OCI-LY7 (cell line): ENCODE measurements around the gene BTBD9. TPM values are rescaled to one million over a fixed set of nuclear protein-coding genes. Genes with fewer than 3 reads are reported as not detected.

Experiments
- BruUV-seq: library from RNA; stranded (reverse); fragments of 400-500 nt; replicated peaks from 2 replicates; lab custom pipeline; 2021; lab: Mats Ljungman, UMichigan
- CTCF ChIA-PET: fragments of 300-600 bp; sonication (Branson Sonifier 250); formaldehyde crosslinking; loops from one replicate; lab custom pipeline; 2022; ENCODE audit warnings: antibody characterized with exemption; ENCODE audit not compliant: unreplicated experiment; lab: Charles Lee
- POLR2A ChIA-PET: fragments of 300-600 bp; sonication (Branson Sonifier 250); formaldehyde crosslinking; loops from one replicate; lab custom pipeline; 2022; ENCODE audit warnings: antibody characterized with exemption; lab: Charles Lee
- DNase-seq: peaks from one replicate; pipeline ENCODE4 v3.0.0-alpha.2; 2015; ENCODE audit warnings: low spot score
- H2AFZ ChIP-seq: fragments of 200-600 bp; sonication (generic), shearing (Covaris generic); 2 replicates; pipeline ENCODE4 v1.6.1; 2014; ENCODE audit warnings: mild to moderate bottlenecking, antibody characterized with exemption, low read length, moderate library complexity
- H3K27ac ChIP-seq: fragments of 200-600 bp; sonication (generic); 2 replicates; pipeline ENCODE4 v1.5.1; 2014; ENCODE audit warnings: mixed run types, low read depth, mild to moderate bottlenecking, moderate library complexity, low read length, inconsistent platforms; ENCODE audit not compliant: poor library complexity, severe bottlenecking
- H3K36me3 ChIP-seq: fragments of 200-600 bp; sonication (generic); 2 replicates; pipeline ENCODE4 v1.6.1; 2014; ENCODE audit warnings: mild to moderate bottlenecking, antibody characterized with exemption, low read length, moderate library complexity, mixed read lengths; ENCODE audit not compliant: insufficient read depth
- H3K4me1 ChIP-seq: fragments of 200-600 bp; sonication (generic); 2 replicates; pipeline ENCODE4 v1.5.1; 2014; ENCODE audit warnings: mild to moderate bottlenecking, low read length; ENCODE audit not compliant: insufficient read depth, poor library complexity, severe bottlenecking
- H3K4me2 ChIP-seq: fragments of 200-600 bp; sonication (generic); 2 replicates; pipeline ENCODE4 v1.6.1; 2014; ENCODE audit warnings: mild to moderate bottlenecking, low read length
- H3K4me3 ChIP-seq: fragments of 200-600 bp; sonication (generic); 2 replicates; pipeline ENCODE4 v1.5.1; 2014; ENCODE audit warnings: mild to moderate bottlenecking, low read depth, low read length; ENCODE audit not compliant: poor library complexity, severe bottlenecking
- H3K79me2 ChIP-seq: fragments of 200-600 bp; sonication (generic); 2 replicates; pipeline ENCODE4 v1.6.1; 2016; ENCODE audit warnings: low read depth, mild to moderate bottlenecking, low read length, moderate library complexity, mixed read lengths; ENCODE audit not compliant: insufficient read depth
- H3K9me2 ChIP-seq: fragments of 200-600 bp; sonication (generic); 2 replicates; pipeline ENCODE4 v1.6.1; 2016; ENCODE audit warnings: mild to moderate bottlenecking, low read length, mixed read lengths; ENCODE audit not compliant: insufficient read depth
- H3K9me3 ChIP-seq: fragments of 200-600 bp; sonication (generic); 2 replicates; pipeline ENCODE4 v1.6.1; 2014; ENCODE audit warnings: mild to moderate bottlenecking, mixed run types, low read length, mixed read lengths
- H4K20me1 ChIP-seq: fragments of 200-600 bp; sonication (generic); 2 replicates; pipeline ENCODE4 v1.6.1; 2014; ENCODE audit warnings: mild to moderate bottlenecking, antibody characterized with exemption, low read length, moderate library complexity, mixed read lengths; ENCODE audit not compliant: insufficient read depth
- EZH2phosphoT487 ChIP-seq: fragments of 200-600 bp; sonication (generic); IDR thresholded peaks from 2 replicates; pipeline ENCODE4 v1.6.1; 2018; ENCODE audit warnings: low read depth, borderline replicate concordance, mild to moderate bottlenecking, mixed run types, antibody characterized with exemption, low read length, moderate library complexity, mixed read lengths
- intact Hi-C: fragments of 100-400 bp; cut with micrococcal nuclease; formaldehyde crosslinking; loops from one replicate; pipeline ENCODE4 v1.10.0; 2022; ENCODE audit not compliant: unreplicated experiment
- small RNA-seq: library from RNA; depleted of rRNA; stranded (forward); fragments of <200 nt; gene quantifications from one replicate; pipeline ENCODE3, GENCODE V24; 2014
- total RNA-seq, 2 experiments: library from RNA; depleted of rRNA in 1 of 2; stranded (reverse); fragments of >200 nt in 1 of 2; shearing (Covaris generic) in 1 of 2; gene quantifications; 2 replicates each; pipeline ENCODE4 v1.2.3, GENCODE V29; 2014 to 2022
- TF ChIP-seq, protein P1 (sequence below): fragments of 200-600 bp; sonication (generic); conservative IDR thresholded peaks from 2 replicates; pipeline ENCODE4 v1.5.1; 2014; ENCODE audit warnings: mild to moderate bottlenecking, antibody characterized with exemption, low read length, moderate library complexity, mixed read lengths

BTBD9 gene
- total RNA-seq, 2 experiments from 2014 or later = 5.9 to 7.3 TPM

DNA sequence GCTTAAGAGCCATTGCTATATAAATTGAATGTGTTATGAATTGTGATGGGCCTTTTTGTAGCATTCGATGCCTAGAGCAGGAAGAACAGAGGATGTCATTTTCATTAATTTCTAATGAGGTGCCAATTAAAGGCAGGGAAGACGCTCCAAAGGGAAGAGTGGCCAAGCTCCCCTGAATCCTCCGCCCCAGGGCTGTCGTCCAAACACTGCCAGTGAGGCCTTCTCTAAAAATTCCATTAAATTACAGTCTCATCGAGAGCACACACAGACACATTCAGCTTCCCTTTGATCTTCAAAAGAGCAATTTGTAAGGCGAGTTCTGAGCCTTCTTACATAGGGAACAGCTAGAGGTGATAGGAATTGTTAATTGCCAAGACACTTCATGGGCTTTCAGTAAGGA lies 520.2 kb downstream of the BTBD9 start:
- no TSS peak for BruUV-seq
- H3K36me3 ChIP-seq = no peaks in the 10 kb centered on the region
- no peaks in the 10 kb centered on the region for H3K9me3 ChIP-seq
- DNase-seq = no peak
- no peaks in the 10 kb centered on the region for H3K4me1 ChIP-seq
- H3K79me2 ChIP-seq = no peaks in the 10 kb centered on the region
- no peak overlapping the region for H3K4me3 ChIP-seq
- H3K27ac ChIP-seq = no peak overlapping the region
- CTCF ChIA-PET = no interaction called here
- H3K9me2 ChIP-seq = no peaks in the 10 kb centered on the region
- POLR2A ChIA-PET = interaction anchor here (0.6 to 0.7 kb wide), 2 partner anchors 71 to 129 kb away, joined by 3 to 4 read pairs; no protein-coding TSS in a partner anchor
- no peak overlapping the region for H3K4me2 ChIP-seq
- TF ChIP-seq, protein P1, sequence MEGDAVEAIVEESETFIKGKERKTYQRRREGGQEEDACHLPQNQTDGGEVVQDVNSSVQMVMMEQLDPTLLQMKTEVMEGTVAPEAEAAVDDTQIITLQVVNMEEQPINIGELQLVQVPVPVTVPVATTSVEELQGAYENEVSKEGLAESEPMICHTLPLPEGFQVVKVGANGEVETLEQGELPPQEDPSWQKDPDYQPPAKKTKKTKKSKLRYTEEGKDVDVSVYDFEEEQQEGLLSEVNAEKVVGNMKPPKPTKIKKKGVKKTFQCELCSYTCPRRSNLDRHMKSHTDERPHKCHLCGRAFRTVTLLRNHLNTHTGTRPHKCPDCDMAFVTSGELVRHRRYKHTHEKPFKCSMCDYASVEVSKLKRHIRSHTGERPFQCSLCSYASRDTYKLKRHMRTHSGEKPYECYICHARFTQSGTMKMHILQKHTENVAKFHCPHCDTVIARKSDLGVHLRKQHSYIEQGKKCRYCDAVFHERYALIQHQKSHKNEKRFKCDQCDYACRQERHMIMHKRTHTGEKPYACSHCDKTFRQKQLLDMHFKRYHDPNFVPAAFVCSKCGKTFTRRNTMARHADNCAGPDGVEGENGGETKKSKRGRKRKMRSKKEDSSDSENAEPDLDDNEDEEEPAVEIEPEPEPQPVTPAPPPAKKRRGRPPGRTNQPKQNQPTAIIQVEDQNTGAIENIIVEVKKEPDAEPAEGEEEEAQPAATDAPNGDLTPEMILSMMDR = no peak
- TF ChIP-seq EZH2phosphoT487 = no peak
- no peaks in the 10 kb centered on the region for H4K20me1 ChIP-seq
- intact Hi-C loops = no loop called here
- no peak overlapping the region for H2AFZ ChIP-seq

DNA sequence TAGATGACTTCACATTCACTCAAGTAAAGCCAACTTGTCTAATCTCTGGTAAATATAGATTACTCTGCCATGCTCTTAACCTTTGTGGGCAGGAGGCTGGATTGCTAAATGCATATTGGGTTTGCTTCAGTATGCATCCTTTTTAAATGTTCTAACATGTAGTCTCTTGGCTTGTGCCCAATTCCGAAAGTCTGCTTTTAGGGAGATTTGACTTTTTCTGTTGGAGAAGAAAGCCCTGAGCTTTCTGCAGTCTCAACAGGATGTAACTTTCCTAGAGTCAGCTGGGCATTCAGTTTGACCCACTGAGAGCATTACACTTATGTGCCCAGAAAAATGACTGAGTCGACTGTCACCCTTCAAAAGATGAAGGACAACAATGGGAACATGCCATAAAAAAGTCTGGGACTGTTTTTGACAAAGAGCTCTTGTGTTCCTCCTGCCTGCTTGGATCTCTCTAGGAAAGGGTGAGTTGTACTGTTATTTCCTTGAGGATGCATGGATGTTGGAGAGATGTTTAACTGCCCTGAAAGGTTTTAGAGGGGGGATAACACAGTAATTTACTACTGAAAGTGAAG lies 520.9 kb downstream of the BTBD9 start:
- ChIA-PET CTCF (no interaction called here), POLR2A (interaction anchor here (0.7 kb wide), 1 partner anchor 1217 kb away, joined by 3 read pairs; no protein-coding TSS in a partner anchor)
- no peak overlapping the region for H3K27ac ChIP-seq
- no peak overlapping the region for H3K4me2 ChIP-seq
- no peak overlapping the region for H2AFZ ChIP-seq
- H3K4me3 ChIP-seq = no peak overlapping the region
- H4K20me1 ChIP-seq = no peaks in the 10 kb centered on the region
- no TSS peak for BruUV-seq
- H3K9me3 ChIP-seq = no peaks in the 10 kb centered on the region
- H3K79me2 ChIP-seq = no peaks in the 10 kb centered on the region
- H3K4me1 ChIP-seq = no peaks in the 10 kb centered on the region
- no peaks in the 10 kb centered on the region for H3K9me2 ChIP-seq
- no peaks in the 10 kb centered on the region for H3K36me3 ChIP-seq
- DNase-seq = no peak
- intact Hi-C loops = no loop called here
- no peak for TF ChIP-seq EZH2phosphoT487
- TF ChIP-seq, protein P1 = no peak

Small RNAs within 50 kb of the gene (small RNA-seq; reads per million reads assigned to genes)
- gene RF00019 = not detected
- gene RF00279 = 1.0 reads per million, percentile 51 among the genes with 10 or more reads in this experiment

Other genes with a start within 250 kb of the BTBD9 start
- gene GLO1, start 63.2 kb upstream of the BTBD9 start, total RNA-seq (2014; rRNA removed; shearing (Covaris generic)) = 93.2 and 97.1 TPM in 2 replicates
- 87.6 and 92.2 TPM in 2 replicates for gene GLO1, start 63.2 kb upstream of the BTBD9 start, total RNA-seq (2022)
- gene DNAH8, start 75.4 kb upstream of the BTBD9 start, total RNA-seq (2014; rRNA removed; shearing (Covaris generic)) = not detected in 2 replicates
- gene DNAH8, start 75.4 kb upstream of the BTBD9 start, total RNA-seq (2022) = not detected in 2 replicates